PC-3 (cell line): ENCODE results near the gene RCAN2. TPM values are rescaled to one million over a fixed set of nuclear protein-coding genes. Genes with fewer than 3 reads are reported as not detected.

Experiments used
- ATAC-seq: fragments of 200-7000 bp; cut with Tn5 transposase; 2 replicates; pipeline ENCODE4 v1.9.1; 2020; ENCODE audit warnings: mild to moderate bottlenecking, moderate library complexity
- BruUV-seq: library from RNA; stranded (reverse); fragments of 400-500 nt; replicated peaks from 2 replicates; lab custom pipeline; 2021; lab: Mats Ljungman, UMichigan
- CTCF ChIA-PET: fragments of 300-600 bp; sonication (Branson Sonifier 250); formaldehyde crosslinking; loops from one replicate; lab custom pipeline; 2022; ENCODE audit warnings: antibody characterized with exemption; lab: Charles Lee
- POLR2A ChIA-PET: fragments of 300-600 bp; sonication (Branson Sonifier 250); formaldehyde crosslinking; loops from one replicate; lab custom pipeline; 2022; ENCODE audit warnings: antibody characterized with exemption; ENCODE audit not compliant: unreplicated experiment; lab: Charles Lee
- DNase-seq: peaks from one replicate; pipeline ENCODE4 v3.0.0-alpha.2; 2015
- H2AFZ ChIP-seq: fragments of 300-600 bp; sonication (generic); 2 replicates; pipeline ENCODE4 v1.6.0; 2016; ENCODE audit warnings: antibody characterized with exemption, low read length
- H3F3A ChIP-seq: fragments of 300-600 bp; sonication (generic); one replicate; pipeline ENCODE4 v1.6.0; 2017; ENCODE audit warnings: antibody characterized with exemption, low read length, control low read depth, mild to moderate bottlenecking; ENCODE audit not compliant: unreplicated experiment
- H3K27ac ChIP-seq: fragments of 300-600 bp; sonication (generic); 2 replicates; pipeline ENCODE4 v1.5.1; 2016; ENCODE audit warnings: mild to moderate bottlenecking, low read length
- H3K27me3 ChIP-seq: fragments of 300-600 bp; sonication (generic); 2 replicates; pipeline ENCODE4 v1.6.1; 2016; ENCODE audit warnings: low read length, mixed read lengths
- H3K36me3 ChIP-seq: fragments of 300-600 bp; sonication (generic); 2 replicates; pipeline ENCODE4 v1.6.1; 2016; ENCODE audit warnings: low read depth, mixed run types, low read length, mixed read lengths
- H3K4me1 ChIP-seq: fragments of 300-600 bp; sonication (generic); 2 replicates; pipeline ENCODE4 v1.5.1; 2016; ENCODE audit warnings: low read length; ENCODE audit not compliant: insufficient read depth
- H3K4me2 ChIP-seq: fragments of 300-600 bp; sonication (generic); 2 replicates; pipeline ENCODE4 v1.6.0; 2016; ENCODE audit warnings: low read length
- H3K4me3 ChIP-seq: fragments of 300-600 bp; sonication (generic); 2 replicates; pipeline ENCODE4 v1.5.1; 2016; ENCODE audit warnings: mild to moderate bottlenecking, low read length, mixed read lengths
- H3K79me2 ChIP-seq: fragments of 300-600 bp; sonication (generic); 2 replicates; pipeline ENCODE4 v1.6.1; 2017; ENCODE audit warnings: low read length, mixed read lengths
- H3K9ac ChIP-seq: fragments of 300-600 bp; sonication (generic); 2 replicates; pipeline ENCODE4 v1.6.0; 2016; ENCODE audit warnings: mild to moderate bottlenecking, low read length
- H3K9me2 ChIP-seq: fragments of 300-600 bp; sonication (generic); replicated peaks from 2 replicates; pipeline ENCODE4 v1.6.1; 2016; ENCODE audit warnings: mixed run types, low read length, mixed read lengths
- H3K9me3 ChIP-seq: fragments of 300-600 bp; sonication (generic); 2 replicates; pipeline ENCODE4 v1.6.1; 2016; ENCODE audit warnings: low read length, mixed read lengths
- H4K20me1 ChIP-seq: fragments of 300-600 bp; sonication (generic); 2 replicates; pipeline ENCODE4 v1.6.1; 2016; ENCODE audit warnings: low read length, mixed read lengths
- EZH2 ChIP-seq: fragments of 300-600 bp; sonication (generic); IDR thresholded peaks from one replicate; pipeline ENCODE4 v1.6.1; 2017; ENCODE audit warnings: antibody characterized with exemption, mild to moderate bottlenecking, low read length; ENCODE audit not compliant: unreplicated experiment
- EZH2phosphoT487 ChIP-seq: fragments of 300-600 bp; sonication (generic); IDR thresholded peaks from 2 replicates; pipeline ENCODE4 v1.6.1; 2018; ENCODE audit warnings: mild to moderate bottlenecking, antibody characterized with exemption, low read length, borderline replicate concordance
- intact Hi-C: fragments of 100-400 bp; cut with micrococcal nuclease; formaldehyde crosslinking; loops from 2 replicates; pipeline ENCODE4 v1.9.0; 2023
- total RNA-seq: library from RNA; depleted of rRNA; stranded (reverse); fragments of >200 nt; gene quantifications from 2 replicates; pipeline ENCODE4 v1.2.3, GENCODE V29; 2014
- TF ChIP-seq, protein P1 (sequence below): fragments of 300-600 bp; sonication (generic); conservative IDR thresholded peaks from 2 replicates; pipeline ENCODE4 v1.5.1; 2017; ENCODE audit warnings: antibody characterized with exemption, low read depth, mild to moderate bottlenecking, low read length

Gene RCAN2
- total RNA-seq, 1 experiment from 2014 or later = not detected

DNA sequence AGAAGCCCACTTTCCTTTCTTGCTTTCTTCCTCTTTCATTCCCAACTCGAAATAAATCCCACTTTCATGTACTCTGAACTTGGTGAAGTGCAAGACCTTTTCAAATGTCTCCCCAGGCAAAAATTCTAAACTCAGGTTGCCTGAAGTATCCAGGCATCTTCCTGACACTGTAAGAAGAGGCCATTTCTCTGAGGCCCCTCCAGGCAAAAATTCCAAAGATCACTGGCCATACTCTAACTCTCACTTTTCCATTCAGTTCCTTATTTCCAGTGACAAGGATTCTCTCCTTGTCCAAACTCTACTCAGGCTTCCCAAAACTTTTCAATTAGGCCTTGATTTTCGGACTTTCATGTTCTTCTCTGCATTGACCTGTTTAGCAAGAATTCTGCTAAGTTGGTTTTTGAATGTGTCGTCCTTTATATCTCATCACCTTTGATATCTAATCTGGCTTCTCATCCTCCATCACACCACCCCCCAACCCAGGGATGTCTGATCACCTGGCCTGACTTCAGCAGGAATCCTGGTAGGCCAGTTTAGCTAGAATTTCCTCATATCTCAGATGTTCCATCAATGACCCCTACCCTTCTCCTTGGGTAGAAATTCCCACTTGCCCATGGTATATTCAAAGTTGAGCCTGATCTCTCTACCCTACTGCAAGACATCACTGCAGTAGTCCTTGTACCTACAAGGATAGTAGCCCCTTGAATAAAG is 124.9 kb downstream of the RCAN2 start:
- no peaks in the 10 kb centered on the region for H3K79me2 ChIP-seq
- H3K4me3 ChIP-seq = no peak overlapping the region
- no peaks in the 10 kb centered on the region for H3K4me1 ChIP-seq
- H3K27me3 ChIP-seq = no peaks in the 10 kb centered on the region
- no peaks in the 10 kb centered on the region for H3K36me3 ChIP-seq
- no peak overlapping the region for H3K4me2 ChIP-seq
- H2AFZ ChIP-seq = no peak overlapping the region
- no peaks in the 10 kb centered on the region for H3F3A ChIP-seq
- H3K9me2 ChIP-seq = no peaks in the 10 kb centered on the region
- intact Hi-C loops = no loop called here
- H3K9me3 ChIP-seq = no peaks in the 10 kb centered on the region
- H4K20me1 ChIP-seq = no peaks in the 10 kb centered on the region
- no TSS peak for BruUV-seq
- ChIA-PET POLR2A (no interaction called here), CTCF (no interaction called here)
- no peak for DNase-seq
- H3K27ac ChIP-seq = no peak overlapping the region
- no peak overlapping the region for H3K9ac ChIP-seq
- no peak for ATAC-seq
- TF ChIP-seq EZH2 = no peak
- TF ChIP-seq, protein P1, sequence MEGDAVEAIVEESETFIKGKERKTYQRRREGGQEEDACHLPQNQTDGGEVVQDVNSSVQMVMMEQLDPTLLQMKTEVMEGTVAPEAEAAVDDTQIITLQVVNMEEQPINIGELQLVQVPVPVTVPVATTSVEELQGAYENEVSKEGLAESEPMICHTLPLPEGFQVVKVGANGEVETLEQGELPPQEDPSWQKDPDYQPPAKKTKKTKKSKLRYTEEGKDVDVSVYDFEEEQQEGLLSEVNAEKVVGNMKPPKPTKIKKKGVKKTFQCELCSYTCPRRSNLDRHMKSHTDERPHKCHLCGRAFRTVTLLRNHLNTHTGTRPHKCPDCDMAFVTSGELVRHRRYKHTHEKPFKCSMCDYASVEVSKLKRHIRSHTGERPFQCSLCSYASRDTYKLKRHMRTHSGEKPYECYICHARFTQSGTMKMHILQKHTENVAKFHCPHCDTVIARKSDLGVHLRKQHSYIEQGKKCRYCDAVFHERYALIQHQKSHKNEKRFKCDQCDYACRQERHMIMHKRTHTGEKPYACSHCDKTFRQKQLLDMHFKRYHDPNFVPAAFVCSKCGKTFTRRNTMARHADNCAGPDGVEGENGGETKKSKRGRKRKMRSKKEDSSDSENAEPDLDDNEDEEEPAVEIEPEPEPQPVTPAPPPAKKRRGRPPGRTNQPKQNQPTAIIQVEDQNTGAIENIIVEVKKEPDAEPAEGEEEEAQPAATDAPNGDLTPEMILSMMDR = no peak
- no peak for TF ChIP-seq EZH2phosphoT487

DNA sequence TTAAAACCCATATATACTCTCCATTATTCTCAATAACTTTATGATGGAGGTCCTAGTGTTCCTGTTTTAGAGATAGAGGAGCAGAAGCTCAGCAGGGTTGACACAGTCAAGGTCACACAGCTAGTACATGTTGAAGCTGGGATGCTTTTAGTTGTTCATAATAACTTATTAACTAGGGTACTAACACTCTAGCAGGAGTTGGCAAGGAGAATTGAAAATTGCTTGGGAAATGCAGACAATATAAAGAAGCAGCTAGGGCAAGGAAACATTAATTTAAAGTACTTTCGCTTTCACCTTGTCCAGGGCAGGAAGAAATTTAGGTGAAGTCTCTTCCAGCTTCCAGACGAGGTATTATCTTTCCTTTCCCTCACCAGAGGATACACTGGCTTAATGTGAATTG is 133.7 kb downstream of the RCAN2 start:
- H3K9me2 ChIP-seq = no peaks in the 10 kb centered on the region
- no TSS peak for BruUV-seq
- DNase-seq (no peak), ATAC-seq (no peak)
- H3K9ac ChIP-seq = no peak overlapping the region
- no peaks in the 10 kb centered on the region for H3K79me2 ChIP-seq
- no peak overlapping the region for H2AFZ ChIP-seq
- no peak for TF ChIP-seq EZH2
- TF ChIP-seq EZH2phosphoT487 = no peak
- TF ChIP-seq, protein P1 = no peak
- no peaks in the 10 kb centered on the region for H3K36me3 ChIP-seq
- H3K4me2 ChIP-seq = peak overlapping the region; percentile 37
- no peak overlapping the region for H3K27ac ChIP-seq
- H3K9me3 ChIP-seq = no peaks in the 10 kb centered on the region
- ChIA-PET CTCF (no interaction called here), POLR2A (no interaction called here)
- no peaks in the 10 kb centered on the region for H3F3A ChIP-seq
- 0 out of 2 replicates have a peak, but pooled peaks cover 13% of the 10 kb centered on the region for H3K27me3 ChIP-seq
- H4K20me1 ChIP-seq = no peaks in the 10 kb centered on the region
- intact Hi-C loops = no loop called here
- no peak overlapping the region for H3K4me3 ChIP-seq
- no peaks in the 10 kb centered on the region for H3K4me1 ChIP-seq

DNA sequence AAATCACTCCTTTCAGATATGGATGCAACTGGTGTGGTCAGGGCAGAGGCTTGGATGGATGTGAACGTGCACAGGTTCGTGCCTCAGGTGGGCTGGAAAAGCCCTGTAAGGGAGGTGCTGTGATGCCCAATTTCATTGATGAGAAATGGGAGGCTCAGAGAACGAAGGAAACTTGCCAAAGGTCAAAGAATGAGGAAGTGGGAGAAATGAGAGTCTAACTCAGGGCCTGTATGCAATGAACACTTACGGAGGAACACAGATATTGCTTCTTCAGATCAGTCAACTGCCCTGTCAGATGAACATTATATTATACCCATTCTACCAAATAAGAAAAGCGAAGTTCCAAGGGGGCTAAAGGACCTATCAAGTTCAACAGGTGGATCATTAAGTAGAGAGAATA is 134.7 kb downstream of the RCAN2 start:
- ChIA-PET CTCF (no interaction called here), POLR2A (no interaction called here)
- no TSS peak for BruUV-seq
- intact Hi-C loops = no loop called here
- H3K9me2 ChIP-seq = no peaks in the 10 kb centered on the region
- no peaks in the 10 kb centered on the region for H3F3A ChIP-seq
- H3K36me3 ChIP-seq = no peaks in the 10 kb centered on the region
- no peak overlapping the region for H2AFZ ChIP-seq
- no peak overlapping the region for H3K4me3 ChIP-seq
- H3K79me2 ChIP-seq = no peaks in the 10 kb centered on the region
- H3K27me3 ChIP-seq = 0 out of 2 replicates have a peak, but pooled peaks cover 13% of the 10 kb centered on the region
- no peak for ATAC-seq
- H3K9ac ChIP-seq = no peak overlapping the region
- DNase-seq = no peak
- H3K4me2 ChIP-seq = no peak overlapping the region
- no peak for TF ChIP-seq EZH2
- TF ChIP-seq, protein P1 = no peak
- no peak overlapping the region for H3K27ac ChIP-seq
- no peaks in the 10 kb centered on the region for H3K4me1 ChIP-seq
- H3K9me3 ChIP-seq = no peaks in the 10 kb centered on the region
- no peaks in the 10 kb centered on the region for H4K20me1 ChIP-seq
